NCI-H187 (cell line): ENCODE data around the gene CORO2B.

ENCODE experiments used
- DNase-seq, 2 experiments: peaks; one replicate each; lab custom pipeline; 2025; lab: John Stamatoyannopoulos, UW

CORO2B gene

DNA sequence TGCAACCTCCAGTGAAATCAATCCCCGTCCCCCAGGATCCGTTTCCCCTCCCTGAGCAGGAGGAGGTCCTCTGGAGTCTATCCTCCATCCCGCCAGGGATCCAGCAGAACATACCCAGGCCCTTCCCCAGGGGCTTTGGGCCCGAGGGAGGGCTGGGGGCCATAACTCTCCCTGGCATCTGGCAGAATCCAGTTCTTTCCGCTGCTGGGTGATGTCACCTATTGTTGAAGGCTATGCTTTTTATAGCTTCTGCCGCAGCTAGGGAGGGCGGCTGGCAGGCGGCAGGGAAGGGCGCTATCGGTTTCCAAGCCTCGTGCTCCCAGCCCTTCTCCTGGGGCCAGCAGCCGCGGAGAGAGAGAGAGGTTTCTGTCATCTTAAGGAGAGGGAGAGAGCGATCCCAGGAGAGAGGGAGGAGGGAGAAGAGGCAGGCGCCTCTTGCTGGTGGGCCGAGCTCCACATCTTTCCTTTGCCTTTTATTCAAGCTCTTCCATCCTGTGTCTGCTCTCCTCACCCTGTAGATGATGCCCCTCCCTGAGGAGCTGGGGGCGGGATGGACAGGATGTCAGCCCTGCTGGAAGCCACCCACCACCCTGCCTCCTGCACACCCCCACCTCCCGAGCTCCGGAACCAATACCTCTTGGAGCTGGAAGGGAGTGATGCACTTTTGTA, 121.8 kb downstream of the CORO2B start:
- peak; percentile 26 to 63 for DNase-seq

DNA sequence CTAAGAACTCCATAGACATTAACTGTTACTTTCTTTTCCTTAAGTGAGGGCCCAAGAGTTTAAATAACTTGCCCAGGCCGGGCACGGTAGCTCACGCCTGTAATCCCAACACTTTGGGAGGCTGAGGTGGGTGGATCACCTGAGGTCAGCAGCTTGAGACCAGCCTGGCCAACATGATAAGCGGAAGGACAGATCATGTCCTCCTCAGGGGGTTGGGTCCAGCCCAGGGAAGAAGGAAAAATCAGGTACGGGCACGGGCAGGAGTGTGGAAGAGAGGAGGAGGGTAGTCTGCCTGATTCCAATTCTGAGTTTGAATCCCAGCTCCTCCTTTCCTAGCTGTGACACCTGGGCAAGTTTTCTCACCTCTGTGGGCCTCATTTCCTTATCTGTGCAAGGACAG, 123.1 kb downstream of the CORO2B start:
- no peak for DNase-seq

DNA sequence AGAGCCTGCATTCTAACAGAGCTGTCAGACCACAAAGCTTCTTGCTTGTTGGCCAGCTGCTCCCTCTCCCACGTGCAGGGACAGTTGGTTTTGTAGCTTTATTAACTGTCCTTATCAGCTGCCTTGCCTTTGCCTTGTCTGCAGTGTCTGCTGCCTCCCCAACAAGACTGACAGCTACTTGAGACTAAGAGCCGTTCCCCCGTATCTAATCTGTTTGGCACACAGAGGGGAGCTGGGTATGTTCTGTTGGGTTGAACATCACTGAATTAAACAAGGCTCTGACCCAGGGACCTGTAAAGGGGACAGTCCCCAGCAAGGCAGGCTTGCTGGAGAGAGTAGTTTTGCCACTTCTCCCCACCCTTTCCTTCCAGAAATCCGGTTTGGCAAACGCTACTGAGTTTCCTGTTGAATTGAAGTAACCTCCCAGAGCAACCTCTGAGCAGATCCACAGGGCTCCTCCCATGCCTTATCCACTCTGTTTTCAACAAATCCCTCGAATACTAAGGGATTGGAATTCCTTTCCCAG, 125.8 kb downstream of the CORO2B start:
- DNase-seq: no peak

DNA sequence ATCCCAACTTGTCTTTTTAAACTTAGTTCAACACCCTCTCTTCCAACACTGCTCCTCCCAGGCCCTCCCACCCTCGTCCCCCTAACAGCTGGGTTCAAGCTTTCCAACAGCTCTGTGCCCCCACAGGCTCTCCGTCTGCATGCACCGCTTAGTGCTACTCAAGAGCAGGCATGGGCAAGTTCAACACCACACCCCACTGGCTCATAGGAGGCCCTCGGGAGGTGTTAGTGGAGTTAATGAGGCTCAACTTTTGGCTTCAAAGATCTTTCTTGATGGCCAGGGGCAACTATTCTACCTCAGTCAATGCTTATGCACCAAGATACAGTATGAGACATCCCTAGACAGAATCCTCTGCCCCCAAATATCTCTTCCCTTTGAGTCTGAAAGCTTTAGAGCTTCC, 127.5 kb downstream of the CORO2B start:
- no peak for DNase-seq

DNA sequence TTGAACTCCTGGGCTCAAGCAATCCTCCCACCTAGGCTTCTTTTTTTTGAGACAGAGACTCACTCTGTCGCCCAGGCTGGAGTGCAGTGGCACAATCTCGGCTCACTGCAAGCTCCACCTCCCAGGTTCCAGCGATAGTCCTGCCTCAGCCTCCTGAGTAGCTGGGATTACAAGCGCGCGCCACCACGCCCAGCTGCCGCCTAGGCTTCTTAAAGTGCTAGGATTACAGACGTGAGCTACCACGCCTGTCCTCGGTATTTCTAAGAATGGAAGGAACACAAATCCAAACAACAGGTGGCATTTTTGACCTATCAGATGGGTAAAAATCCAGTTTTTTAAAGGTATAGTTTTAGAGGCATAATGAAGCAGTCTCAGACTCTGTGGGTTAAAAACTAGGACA, 128.1 kb downstream of the CORO2B start:
- no peak for DNase-seq

DNA sequence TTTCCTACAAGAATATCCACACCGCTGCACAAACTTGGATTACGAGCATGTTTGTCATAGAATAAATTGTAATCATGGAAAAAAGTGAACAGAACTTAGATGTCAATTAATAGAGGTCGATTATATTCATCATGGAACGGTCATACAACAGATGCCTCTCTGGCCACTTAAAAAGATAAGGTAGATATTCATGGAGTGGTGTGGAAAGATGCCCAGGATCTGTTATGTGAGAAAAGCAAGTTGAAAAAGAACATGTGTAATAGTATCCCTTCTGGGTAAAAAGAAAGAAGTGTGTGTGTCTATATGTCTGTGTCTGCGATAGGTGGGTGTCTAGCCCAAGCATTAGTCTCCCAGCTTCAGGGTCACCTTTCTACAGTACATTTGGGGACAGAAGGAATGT, 128.6 kb downstream of the CORO2B start:
- no peak for DNase-seq

DNA sequence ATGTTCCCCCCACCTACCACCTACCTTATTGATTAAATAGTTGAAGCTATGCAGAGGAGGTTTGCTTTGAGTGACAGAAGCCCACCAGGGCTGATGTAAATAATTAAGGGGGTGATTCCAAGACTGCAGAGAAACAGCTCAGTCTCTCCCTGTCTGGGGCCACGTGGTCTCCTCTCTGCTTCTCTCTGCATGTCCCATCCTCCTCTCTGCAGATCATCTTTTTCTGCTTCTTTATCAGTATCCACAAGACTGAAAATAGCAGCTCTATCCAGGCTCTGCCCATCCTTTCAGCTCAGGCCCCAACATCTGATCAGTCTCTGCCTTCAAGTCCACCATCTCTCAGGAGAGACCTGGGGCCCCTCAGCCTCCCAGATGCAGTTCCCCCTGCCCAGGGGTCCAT, 131.1 kb downstream of the CORO2B start:
- DNase-seq: no peak

DNA sequence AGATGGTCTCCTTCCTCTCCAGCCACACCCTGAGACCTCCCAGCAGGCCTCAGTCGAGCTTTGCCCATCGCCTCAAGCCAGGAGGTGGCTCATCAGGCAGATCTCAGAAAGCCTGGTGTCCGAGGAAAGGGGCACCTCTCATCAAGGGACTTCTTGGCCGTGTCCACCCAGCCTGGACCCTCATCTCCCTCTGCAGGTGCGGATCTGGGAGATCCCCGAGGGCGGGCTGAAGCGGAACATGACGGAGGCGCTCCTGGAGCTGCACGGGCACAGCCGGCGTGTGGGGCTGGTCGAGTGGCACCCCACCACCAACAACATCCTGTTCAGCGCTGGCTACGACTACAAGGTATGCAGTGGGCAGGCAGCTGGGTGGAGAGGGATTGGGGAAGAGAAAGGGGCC, 131.7 kb downstream of the CORO2B start:
- DNase-seq: no peak

DNA sequence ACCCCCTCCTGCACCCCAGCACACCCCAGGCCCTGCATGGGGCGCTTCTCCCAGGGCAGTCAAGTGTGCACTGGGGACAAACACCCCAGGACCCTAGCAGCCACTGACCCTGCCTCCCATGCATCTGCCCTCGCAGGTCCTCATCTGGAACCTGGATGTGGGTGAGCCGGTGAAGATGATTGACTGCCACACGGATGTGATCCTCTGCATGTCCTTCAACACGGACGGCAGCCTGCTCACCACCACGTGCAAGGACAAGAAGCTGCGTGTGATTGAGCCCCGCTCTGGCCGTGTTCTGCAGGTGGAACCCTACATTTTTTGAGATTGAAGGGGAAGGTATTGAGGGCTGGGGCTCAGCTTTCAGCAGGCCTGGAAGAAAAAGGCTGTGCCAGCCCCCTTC, 132.6 kb downstream of the CORO2B start:
- DNase-seq: no peak

DNA sequence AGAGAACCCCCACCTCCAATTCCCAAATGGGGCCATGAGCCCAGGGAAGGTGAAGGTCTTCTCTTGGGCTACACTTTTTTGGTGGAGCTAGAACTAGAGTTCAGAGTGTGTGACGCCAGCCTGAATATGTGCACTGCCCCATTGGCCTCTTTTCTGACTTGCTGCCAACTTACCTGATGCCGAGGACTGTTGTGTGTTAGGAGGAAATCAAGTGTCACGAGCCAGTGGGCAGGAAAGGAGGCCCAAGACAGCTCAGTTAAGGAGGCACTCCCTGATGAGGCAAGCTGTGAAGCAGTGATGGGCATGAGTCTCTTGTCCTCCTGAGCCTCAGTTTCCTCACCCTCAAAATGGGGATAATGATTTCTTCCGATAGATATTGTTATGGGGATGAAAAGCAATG, 134.1 kb downstream of the CORO2B start:
- DNase-seq: no peak

DNA sequence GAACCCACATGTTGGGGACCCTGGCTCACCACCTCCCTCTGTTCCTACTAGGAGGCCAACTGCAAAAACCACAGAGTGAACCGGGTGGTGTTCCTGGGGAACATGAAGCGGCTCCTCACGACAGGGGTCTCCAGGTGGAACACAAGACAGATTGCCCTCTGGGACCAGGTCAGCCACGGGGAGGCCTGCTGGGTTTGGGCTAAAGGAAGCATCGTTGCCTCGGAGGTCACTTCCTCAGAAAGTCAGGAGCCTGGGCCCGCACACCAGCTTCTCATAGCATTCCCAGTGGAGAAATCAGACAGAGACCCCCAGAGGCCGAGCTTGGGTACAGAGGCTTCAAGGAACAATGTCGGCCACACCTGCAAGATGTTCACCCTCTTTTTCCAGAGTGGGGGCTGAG, 135.1 kb downstream of the CORO2B start:
- DNase-seq: no peak

DNA sequence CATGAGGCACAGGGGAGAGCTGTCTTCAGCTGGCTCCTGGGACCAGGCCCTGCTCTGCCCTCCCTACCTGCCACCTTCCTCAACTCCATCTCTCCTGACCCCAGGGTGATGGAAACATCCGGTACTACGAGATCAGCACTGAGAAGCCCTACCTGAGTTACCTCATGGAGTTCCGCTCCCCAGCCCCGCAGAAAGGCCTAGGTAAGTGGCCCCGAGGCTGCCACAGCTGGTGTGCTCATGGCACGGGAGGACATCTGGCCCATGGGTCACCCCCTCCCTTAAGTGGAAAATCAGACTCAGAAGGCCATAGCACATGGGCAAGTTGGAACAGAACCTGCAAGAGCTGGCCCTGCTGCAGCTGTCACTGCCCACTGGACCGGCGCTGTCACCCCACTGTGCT, 136.3 kb downstream of the CORO2B start:
- no peak for DNase-seq

DNA sequence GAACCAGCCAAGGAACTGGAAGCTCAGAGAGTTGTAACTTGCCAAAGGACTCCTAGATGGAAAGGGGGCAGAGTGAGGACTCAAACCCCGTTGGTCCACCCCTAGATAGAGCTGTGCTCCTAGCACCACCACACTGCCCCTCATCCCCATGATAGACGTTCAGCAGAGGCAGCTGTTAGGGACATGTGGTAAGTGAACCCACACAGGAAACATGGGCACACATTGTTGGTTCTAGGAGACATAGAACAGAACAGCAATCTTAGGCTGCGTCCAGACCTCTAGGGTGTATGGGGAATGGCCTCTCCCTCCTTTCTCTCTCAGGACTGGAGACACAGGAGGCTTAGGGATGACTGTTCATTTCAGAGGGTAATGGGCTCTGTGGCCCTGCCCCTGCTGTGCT, 139.2 kb downstream of the CORO2B start:
- no peak for DNase-seq

DNA sequence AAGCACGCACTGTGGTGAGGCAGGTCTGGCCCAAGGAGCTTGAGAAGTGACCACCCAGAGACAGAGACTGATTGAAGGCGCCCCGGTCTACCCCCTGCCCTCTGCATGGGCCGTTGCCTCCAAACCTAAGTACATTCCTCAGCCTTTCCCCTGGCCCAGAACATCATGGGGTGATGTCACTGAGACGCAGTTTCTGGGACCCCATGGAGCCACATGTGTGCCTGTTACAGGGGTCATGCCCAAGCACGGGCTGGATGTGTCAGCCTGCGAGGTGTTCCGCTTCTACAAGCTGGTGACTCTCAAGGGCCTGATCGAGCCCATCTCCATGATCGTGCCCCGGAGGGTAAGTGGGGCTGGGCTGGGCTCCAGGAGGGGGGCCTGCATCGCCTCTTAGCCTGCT, 139.7 kb downstream of the CORO2B start:
- no peak for DNase-seq

DNA sequence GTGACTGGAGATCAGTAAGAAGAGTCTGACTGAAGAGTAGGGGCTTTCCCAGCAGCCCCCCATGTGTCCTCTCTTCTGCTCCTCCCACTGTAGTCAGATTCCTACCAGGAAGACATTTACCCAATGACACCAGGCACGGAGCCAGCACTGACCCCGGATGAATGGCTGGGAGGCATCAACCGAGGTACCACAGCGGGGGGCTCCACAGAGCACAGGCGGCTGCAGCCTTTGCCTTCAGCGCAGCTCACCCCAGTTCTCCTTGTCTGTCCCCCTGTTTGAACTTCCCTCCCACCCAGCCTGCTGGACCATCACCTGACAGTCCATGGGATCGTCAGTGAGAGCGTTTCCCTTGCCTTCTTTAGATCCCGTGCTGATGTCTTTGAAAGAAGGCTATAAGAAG, 140.3 kb downstream of the CORO2B start:
- no peak for DNase-seq

DNA sequence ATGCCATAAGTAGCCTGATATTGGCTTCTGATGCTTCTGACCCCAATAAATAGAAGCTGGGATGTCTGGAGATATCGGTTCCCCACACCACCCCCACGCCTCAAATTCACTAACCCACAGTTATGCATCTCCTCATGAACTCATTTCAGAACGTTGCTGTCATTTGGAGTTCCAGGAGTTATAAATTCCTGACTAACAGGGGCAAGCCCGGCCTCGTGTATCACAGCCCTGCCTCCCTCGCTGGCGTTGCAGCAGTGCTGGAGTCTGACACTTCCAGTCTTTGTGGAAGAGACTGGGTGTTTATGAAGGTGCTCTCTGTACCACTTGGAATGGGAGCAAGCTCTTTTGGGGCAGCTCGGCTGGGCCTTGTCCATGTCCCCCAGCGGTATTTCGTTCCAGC, 140.9 kb downstream of the CORO2B start:
- DNase-seq: no peak

DNA sequence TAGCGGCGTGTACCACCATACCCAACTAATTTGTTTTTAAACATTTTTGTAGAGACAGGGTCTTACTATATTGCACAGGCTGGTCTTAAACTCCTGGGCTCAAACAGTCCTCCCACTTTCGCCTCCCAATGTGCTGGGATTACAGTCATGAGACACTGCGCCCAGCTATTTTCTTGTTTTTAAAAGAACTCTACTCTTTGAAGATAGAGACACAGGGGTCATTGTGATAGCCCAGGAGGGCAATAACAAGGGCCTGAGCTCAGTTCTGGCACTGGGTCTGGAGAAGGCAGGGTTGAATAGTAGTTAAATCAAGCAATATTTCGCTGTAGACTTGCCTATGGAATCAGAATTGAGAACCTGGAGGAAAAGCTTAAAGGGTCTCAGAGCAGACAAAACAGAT, 143.1 kb downstream of the CORO2B start:
- DNase-seq: no peak

DNA sequence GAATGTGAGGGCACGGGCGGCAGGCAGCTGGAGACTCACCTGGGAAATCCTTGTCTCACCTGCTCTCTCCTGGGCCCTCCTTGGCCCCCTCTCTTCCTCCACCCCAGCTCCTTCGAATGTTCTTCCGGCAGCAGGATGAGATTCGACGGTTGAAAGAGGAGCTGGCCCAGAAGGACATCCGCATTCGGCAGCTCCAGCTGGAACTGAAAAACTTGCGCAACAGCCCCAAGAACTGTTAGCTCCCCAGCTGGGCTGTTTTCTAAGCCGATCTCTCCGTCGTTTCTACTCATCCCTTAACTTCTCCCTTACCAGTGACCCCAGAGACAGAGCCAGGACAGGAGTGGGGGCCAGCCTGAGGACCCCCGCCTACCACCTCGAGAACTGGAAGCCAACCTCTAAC, 146.9 kb downstream of the CORO2B start:
- no peak for DNase-seq

DNA sequence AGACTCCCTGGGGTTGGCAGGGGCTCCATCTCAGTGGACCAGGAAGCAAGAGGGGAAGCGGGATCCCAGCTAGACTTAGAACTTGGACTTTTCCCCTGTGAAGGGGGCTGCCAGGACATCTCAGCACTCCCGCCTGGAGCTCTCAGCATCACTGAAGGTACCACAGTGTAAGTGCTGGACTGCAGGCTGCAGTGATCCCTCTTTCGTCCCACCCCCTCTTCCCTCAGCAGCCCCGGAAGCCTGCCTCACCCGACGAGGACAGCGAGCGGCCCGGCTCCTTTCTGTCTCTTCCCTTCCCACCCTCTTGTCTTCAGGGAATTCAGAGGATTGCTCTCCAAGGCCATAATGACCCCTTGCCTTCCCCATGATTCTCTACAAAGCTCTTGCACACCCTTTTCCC, 147.5 kb downstream of the CORO2B start:
- DNase-seq: no peak

DNA sequence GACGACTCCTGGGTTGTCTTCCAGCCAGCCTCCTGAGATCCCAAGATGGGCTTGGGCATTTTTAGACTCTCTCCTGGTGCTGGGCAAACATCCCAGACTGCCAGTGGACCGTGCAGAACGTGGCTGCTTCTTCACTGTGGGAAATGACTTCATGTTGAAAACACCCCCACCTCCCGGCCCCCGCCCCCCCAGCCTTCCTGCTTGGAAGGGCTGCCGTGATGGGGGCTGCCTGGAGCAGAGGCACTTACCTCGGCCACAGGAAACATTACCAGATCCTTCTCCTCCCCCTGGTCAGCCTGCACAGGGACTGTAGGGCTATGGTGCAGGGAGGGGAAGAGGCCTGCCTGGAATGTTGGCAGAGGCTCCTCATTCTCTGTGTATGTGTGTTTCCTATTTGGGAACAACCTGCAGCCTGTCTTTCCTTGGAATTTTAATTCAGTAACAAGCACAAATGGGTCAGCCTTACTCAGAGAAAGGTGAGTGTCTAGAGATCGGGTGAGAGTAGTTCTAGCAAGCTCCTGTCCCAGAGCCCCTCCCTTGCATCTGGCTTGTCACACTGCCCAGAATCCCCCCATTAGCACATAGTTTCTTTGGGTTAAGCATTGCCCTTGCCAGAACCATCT, 151.1 kb downstream of the CORO2B start:
- no peak for DNase-seq

DNA sequence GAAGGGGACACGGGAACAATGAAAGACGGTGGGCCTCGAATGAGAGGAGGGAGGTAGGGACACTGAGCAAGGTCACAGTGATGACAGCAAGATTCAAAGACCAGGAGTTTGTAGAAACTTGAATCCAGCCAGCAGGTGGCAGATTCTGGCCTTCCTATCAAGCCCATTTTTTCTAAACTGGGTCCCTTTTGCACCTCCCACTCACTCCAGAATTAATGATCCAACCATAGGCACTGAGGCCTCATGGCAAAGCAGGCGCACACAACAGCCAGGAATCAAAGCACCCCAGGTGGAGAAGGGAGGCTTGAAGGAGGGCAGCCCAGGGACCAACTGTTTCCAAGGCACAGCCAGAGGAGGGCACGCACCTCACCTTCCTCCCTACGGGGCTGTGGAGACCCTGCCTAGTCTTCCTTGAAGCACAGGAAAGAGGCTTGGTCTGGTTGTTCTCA, 151.7 kb downstream of the CORO2B start:
- peak in 1 of 2 experiments; percentile 12 for DNase-seq

DNA sequence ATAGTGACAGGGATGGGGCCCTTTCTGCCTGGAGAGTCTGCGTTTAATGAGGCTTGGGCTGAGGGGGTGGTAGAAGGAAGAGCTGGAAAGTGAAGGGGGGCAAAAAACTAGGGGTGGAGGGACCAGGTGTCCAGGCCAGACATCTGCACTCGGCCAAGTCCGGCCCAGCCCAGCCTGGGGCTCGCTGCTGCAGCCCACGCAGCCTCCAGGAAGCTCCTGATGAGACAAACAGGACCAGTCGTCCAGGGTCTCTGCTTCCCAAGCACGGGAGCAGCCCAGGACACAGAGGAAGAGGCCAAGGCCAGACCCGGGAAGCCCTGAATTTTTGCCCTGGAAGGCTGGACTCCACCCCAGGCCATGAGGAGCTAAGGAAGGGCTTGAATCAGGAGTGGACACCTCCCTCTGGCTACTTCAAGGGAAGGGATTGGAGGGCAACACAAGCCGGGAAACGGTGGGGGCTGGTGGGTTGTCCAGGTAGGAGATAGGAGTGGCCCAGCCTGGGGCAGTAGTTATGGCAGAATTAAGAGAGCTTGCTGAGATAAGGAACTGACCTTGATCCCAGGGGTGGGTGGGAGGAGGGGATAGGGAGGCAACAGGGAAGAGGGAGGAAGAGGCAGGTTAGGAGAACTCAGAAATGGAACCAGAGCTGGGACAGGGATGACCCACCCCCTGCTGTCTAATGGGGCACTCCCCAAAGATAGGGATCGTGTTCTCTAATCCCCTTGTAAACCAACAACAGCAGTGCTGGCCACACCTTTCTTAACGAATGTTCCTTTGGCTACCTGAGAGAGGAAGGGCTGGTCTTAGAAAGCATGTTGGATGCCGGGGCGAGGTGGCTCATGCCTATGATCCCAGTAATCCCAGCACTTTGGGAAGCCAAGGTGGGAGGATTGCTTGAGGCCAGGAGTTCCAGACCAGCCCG, 152.4 kb downstream of the CORO2B start:
- no peak for DNase-seq

DNA sequence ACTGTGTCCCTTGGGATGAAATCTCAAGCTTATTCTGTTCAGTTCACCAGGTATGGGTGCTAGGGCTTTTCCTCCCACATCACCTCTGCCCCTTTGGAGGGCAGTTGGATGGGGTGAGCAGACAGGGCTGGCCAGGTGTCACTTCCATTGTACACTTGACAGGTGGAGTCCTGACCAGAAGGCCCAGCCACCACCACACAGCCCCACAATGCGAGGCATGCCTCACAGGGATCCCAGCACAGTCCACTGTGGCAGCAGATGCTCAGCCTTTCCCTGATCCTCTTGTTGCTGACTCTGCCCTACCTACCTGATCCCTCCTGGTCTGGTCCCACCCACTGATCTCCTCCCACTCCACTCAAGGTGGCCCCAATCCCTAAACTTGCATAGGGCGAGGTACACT, 153.7 kb downstream of the CORO2B start:
- DNase-seq: no peak
